HepG2 (cell line): ENCODE data around the gene MACROH2A1. TPM values are rescaled to one million over a fixed set of nuclear protein-coding genes. Genes with fewer than 3 reads are reported as not detected.

Experiments used
- ATAC-seq: fragments of 200-7000 bp; cut with Tn5 transposase; 3 replicates; pipeline ENCODE4 v1.9.1; 2020; ENCODE audit warnings: mild to moderate bottlenecking, moderate library complexity
- BruUV-seq: library from RNA; stranded (reverse); fragments of 400-500 nt; replicated peaks from 2 replicates; lab custom pipeline; 2021; lab: Mats Ljungman, UMichigan
- CTCF ChIA-PET: fragments of 300-600 bp; formaldehyde crosslinking; extraction: SDS; loops from one replicate; lab custom pipeline; 2021; ENCODE audit warnings: low total read pairs, inconsistent platforms, low intra/inter-chr PET ratio; lab: Yijun Ruan, JAX
- POLR2A ChIA-PET: fragments of 350-600 bp; sonication (Branson Sonifier 250); formaldehyde crosslinking; loops from one replicate; lab custom pipeline; 2020; ENCODE audit warnings: antibody characterized with exemption, inconsistent platforms; lab: Yijun Ruan, JAX
- DNase-seq: peaks from one replicate; pipeline ENCODE4 v3.0.0-alpha.2; 2015; ENCODE audit warnings: low spot score
- FAIRE-seq: peaks from 3 replicates; lab custom pipeline; 2011; peaks lifted over from hg19 to GRCh38; lab: Jason Lieb, UNC
- H2AFZ ChIP-seq: one replicate; pipeline ENCODE4 v1.6.1; 2011; ENCODE audit warnings: low read length, inconsistent platforms
- H3K27ac ChIP-seq: fragments of 300-600 bp; 3 replicates; pipeline ENCODE4 v1.8.0; 2011; ENCODE audit warnings: mixed run types, mild to moderate bottlenecking, mixed read lengths, low read length, inconsistent platforms; ENCODE audit not compliant: insufficient read depth; ENCODE audit errors: extremely low read length
- H3K27me3 ChIP-seq, 2 experiments: fragments of 200-600 bp in 1 of 2; 2 replicates in 1 of 2; 3 replicates in 1 of 2; pipeline versions ENCODE4 v1.6.0 to v1.8.0; 2011; ENCODE audit warnings: low read length in 2 of 2, mild to moderate bottlenecking in 2 of 2, moderate library complexity in 2 of 2, inconsistent platforms in 1 of 2; ENCODE audit not compliant: insufficient read depth in 2 of 2, control insufficient read depth in 1 of 2
- H3K36me3 ChIP-seq, 2 experiments: fragments of 200-600 bp in 1 of 2; replicated peaks in 1 of 2; 2 replicates in 1 of 2; 3 replicates in 1 of 2; pipeline versions ENCODE4 v1.5.1 to v1.8.0; 2011; ENCODE audit warnings: low read length in 2 of 2, inconsistent platforms in 1 of 2; ENCODE audit not compliant: insufficient read depth in 2 of 2, control insufficient read depth in 1 of 2
- H3K4me1 ChIP-seq: 2 replicates; pipeline ENCODE4 v1.5.1; 2012; ENCODE audit warnings: low read length, inconsistent platforms; ENCODE audit not compliant: insufficient read depth
- H3K4me2 ChIP-seq: 2 replicates; pipeline ENCODE4 v1.6.0; 2011; ENCODE audit warnings: low read depth, low read length, inconsistent platforms
- H3K4me3 ChIP-seq, 3 experiments: fragments of 200-600 bp in 1 of 3; sonication (generic), shearing (Covaris generic) in 1 of 3; replicated peaks in 1 of 3; 2 replicates each; pipeline ENCODE4 v1.5.1; 2011 to 2016; ENCODE audit warnings: low read length in 3 of 3, inconsistent platforms in 2 of 3, low read depth in 2 of 3, mild to moderate bottlenecking in 2 of 3, control low read depth in 1 of 3, mixed read lengths in 1 of 3; ENCODE audit not compliant: insufficient read depth in 1 of 3
- H3K79me2 ChIP-seq: one replicate; pipeline ENCODE4 v1.6.1; 2011; ENCODE audit warnings: low read length, inconsistent platforms; ENCODE audit not compliant: insufficient read depth
- H3K9ac ChIP-seq: 2 replicates; pipeline ENCODE4 v1.6.0; 2011; ENCODE audit warnings: mild to moderate bottlenecking, low read depth, low read length, inconsistent platforms; ENCODE audit not compliant: insufficient read depth
- H3K9me3 ChIP-seq: 2 replicates; pipeline ENCODE4 v1.5.1; 2012; ENCODE audit warnings: mild to moderate bottlenecking, low read length
- H4K20me1 ChIP-seq: 2 replicates; pipeline ENCODE4 v1.6.0; 2011; ENCODE audit warnings: inconsistent platforms, mild to moderate bottlenecking, low read length, moderate library complexity; ENCODE audit not compliant: insufficient read depth
- AGO1 ChIP-seq: fragments of 200-400 bp; formaldehyde crosslinking; IDR thresholded peaks from 2 replicates; pipeline ENCODE4 v1.6.1; 2017; ENCODE audit warnings: mild to moderate bottlenecking, low read depth, low read length, moderate library complexity; ENCODE audit not compliant: poor library complexity, severe bottlenecking
- FOXJ3 ChIP-seq: sonication (generic); formaldehyde crosslinking; IDR thresholded peaks from 2 replicates; pipeline ENCODE4 v1.4.0; 2020; ENCODE audit warnings: missing genetic modification reagents, mild to moderate bottlenecking, borderline replicate concordance
- GATAD1 ChIP-seq: IDR thresholded peaks from 2 replicates; pipeline ENCODE4 v1.6.1; 2016; ENCODE audit warnings: missing genetic modification reagents, missing compliant biosample characterization
- GTF3A ChIP-seq: sonication (generic); formaldehyde crosslinking; conservative IDR thresholded peaks from 2 replicates; pipeline ENCODE4 v1.4.0; 2020; ENCODE audit warnings: mild to moderate bottlenecking, missing genetic modification reagents
- JARID2 ChIP-seq: sonication (generic); formaldehyde crosslinking; IDR thresholded peaks from 2 replicates; pipeline ENCODE4 v1.8.1; 2023; ENCODE audit warnings: missing genetic modification reagents, inconsistent platforms; ENCODE audit not compliant: insufficient replicate concordance
- NPAS2 ChIP-seq: sonication (generic); formaldehyde crosslinking; IDR thresholded peaks from 2 replicates; pipeline ENCODE4 v1.8.0; 2022; ENCODE audit warnings: mild to moderate bottlenecking, missing genetic modification reagents, borderline replicate concordance
- PTBP1 ChIP-seq: fragments of 200-400 bp; formaldehyde crosslinking; IDR thresholded peaks from 2 replicates; pipeline ENCODE4 v1.6.1; 2018; ENCODE audit warnings: low read length, low read depth; ENCODE audit not compliant: poor library complexity, severe bottlenecking
- ZNF354B ChIP-seq: sonication (generic); formaldehyde crosslinking; IDR thresholded peaks from 2 replicates; pipeline ENCODE4 v1.8.0; 2022; ENCODE audit warnings: mild to moderate bottlenecking, missing genetic modification reagents
- ZNF44 ChIP-seq: sonication (generic); formaldehyde crosslinking; IDR thresholded peaks from 2 replicates; pipeline ENCODE4 v1.5.1; 2020; ENCODE audit warnings: mild to moderate bottlenecking, missing genetic modification reagents
- ZNF512B ChIP-seq: sonication (generic); formaldehyde crosslinking; IDR thresholded peaks from 2 replicates; pipeline ENCODE4 v1.5.1; 2020; ENCODE audit warnings: missing genetic modification reagents, mild to moderate bottlenecking, borderline replicate concordance
- ZNF790 ChIP-seq: sonication (generic); formaldehyde crosslinking; IDR thresholded peaks from 2 replicates; pipeline ENCODE4 v1.8.0; 2022; ENCODE audit warnings: missing genetic modification reagents, mild to moderate bottlenecking, borderline replicate concordance
- WGBS: methylation state at CpG from one replicate; pipeline ENCODE4 v1.1.6; 2017; ENCODE audit warnings: low lambda C conversion rate; 5-methylcytosine and 5-hydroxymethylcytosine counted together
- in situ Hi-C: cut with HindIII; loops from 2 replicates; pipeline ENCODE4 v1.10.0; 2017; ENCODE audit warnings: low pct_unique_long_range_greater_than_20kb; ENCODE audit not compliant: extremely low pct_ligation_motif_present
- intact Hi-C: fragments of 100-400 bp; cut with micrococcal nuclease; formaldehyde crosslinking; loops from one replicate; pipeline ENCODE4 v1.10.0; 2022; ENCODE audit not compliant: unreplicated experiment
- polyA plus RNA-seq, 8 experiments: library from polyadenylated mRNA; depleted of rRNA in 3 of 8; stranded (reverse) in 7 of 8; unstranded in 1 of 8; fragments of >200 nt; fragmentation: Illumina TruSeq in 4 of 8; extraction: Trizol in 4 of 8; gene quantifications; 2 replicates each; pipeline versions ENCODE4 v1.2.1 to v1.2.3, GENCODE V29; 2011 to 2016; ENCODE audit warnings: low read depth in 4 of 8, missing spikeins in 1 of 8, mixed read lengths in 1 of 8; ENCODE audit not compliant: insufficient read depth in 1 of 8
- total RNA-seq, 5 experiments: library from RNA; depleted of rRNA; stranded (reverse); fragments of >200 nt; fragmentation: Illumina TruSeq; extraction: Trizol; gene quantifications; 2 replicates each; pipeline ENCODE4 v1.2.3, GENCODE V29; 2016; ENCODE audit warnings: low read depth in 1 of 5
- TF ChIP-seq, protein P1 (sequence below): sonication (generic); formaldehyde crosslinking; IDR thresholded peaks from 2 replicates; pipeline ENCODE4 v1.5.0; 2020; ENCODE audit warnings: mild to moderate bottlenecking, missing genetic modification reagents
- TF ChIP-seq, protein P2 (sequence below): sonication (generic); formaldehyde crosslinking; IDR thresholded peaks from 2 replicates; pipeline ENCODE4 v1.4.0; 2020; ENCODE audit warnings: mild to moderate bottlenecking, missing genetic modification reagents

MACROH2A1 gene
- total and polyA plus RNA-seq, 2 of the 13 experiments (the other 11 are each of a cell fraction or from before 2014, with no cell fraction given), result 69.1 to 158 TPM

- H3K36me3 ChIP-seq, result no peaks in the 10 kb centered on the region
- H2AFZ ChIP-seq, result no peak overlapping the region
- ChIA-PET POLR2A (no interaction called here), CTCF (no interaction called here)
- WGBS, result 95% methylated on average over 2 of the region's 2 CpGs
- TF ChIP-seq FOXJ3 (CRISPR knock-in tag), result no peak
- no peak for TF ChIP-seq ZNF790
- TF ChIP-seq NPAS2 (CRISPR knock-in tag), result no peak
- TF ChIP-seq GTF3A, result no peak
- no peak for TF ChIP-seq ZNF44 (CRISPR knock-in tag)
- TF ChIP-seq, protein P1, sequence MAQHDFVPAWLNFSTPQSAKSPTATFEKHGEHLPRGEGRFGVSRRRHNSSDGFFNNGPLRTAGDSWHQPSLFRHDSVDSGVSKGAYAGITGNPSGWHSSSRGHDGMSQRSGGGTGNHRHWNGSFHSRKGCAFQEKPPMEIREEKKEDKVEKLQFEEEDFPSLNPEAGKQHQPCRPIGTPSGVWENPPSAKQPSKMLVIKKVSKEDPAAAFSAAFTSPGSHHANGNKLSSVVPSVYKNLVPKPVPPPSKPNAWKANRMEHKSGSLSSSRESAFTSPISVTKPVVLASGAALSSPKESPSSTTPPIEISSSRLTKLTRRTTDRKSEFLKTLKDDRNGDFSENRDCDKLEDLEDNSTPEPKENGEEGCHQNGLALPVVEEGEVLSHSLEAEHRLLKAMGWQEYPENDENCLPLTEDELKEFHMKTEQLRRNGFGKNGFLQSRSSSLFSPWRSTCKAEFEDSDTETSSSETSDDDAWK (CRISPR knock-in tag), result no peak
- no peak for TF ChIP-seq GATAD1 (CRISPR knock-in tag)
- no peak for TF ChIP-seq ZNF354B
- no peak for TF ChIP-seq PTBP1
- TF ChIP-seq ZNF512B (CRISPR knock-in tag), result no peak
- no peak for TF ChIP-seq AGO1
- TF ChIP-seq, protein P2, sequence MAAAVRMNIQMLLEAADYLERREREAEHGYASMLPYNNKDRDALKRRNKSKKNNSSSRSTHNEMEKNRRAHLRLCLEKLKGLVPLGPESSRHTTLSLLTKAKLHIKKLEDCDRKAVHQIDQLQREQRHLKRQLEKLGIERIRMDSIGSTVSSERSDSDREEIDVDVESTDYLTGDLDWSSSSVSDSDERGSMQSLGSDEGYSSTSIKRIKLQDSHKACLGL (CRISPR knock-in tag), result no peak
- no peak for TF ChIP-seq JARID2
- H3K9ac ChIP-seq, result no peak overlapping the region
- no TSS peak for BruUV-seq
- H4K20me1 ChIP-seq, result no peaks in the 10 kb centered on the region
- H3K27me3 ChIP-seq, result no peaks in the 10 kb centered on the region
- no peaks in the 10 kb centered on the region for H3K9me3 ChIP-seq
- no peak for FAIRE-seq
- intact Hi-C loops, result no loop called here
- no peak for ATAC-seq
- no peak overlapping the region for H3K27ac ChIP-seq
- no peak overlapping the region for H3K4me3 ChIP-seq
- no peaks in the 10 kb centered on the region for H3K79me2 ChIP-seq
- no peak for DNase-seq
- H3K4me2 ChIP-seq, result no peak overlapping the region
- 0 out of 2 replicates have a peak, but pooled peaks cover 5% of the 10 kb centered on the region for H3K4me1 ChIP-seq
- in situ Hi-C loops, result no loop called here
Measured at GRCh38 chr5:135295852-135296251, 103.2 kb downstream of the MACROH2A1 start.
